Measurements from ENCODE around the gene ZMIZ1.

DNA sequence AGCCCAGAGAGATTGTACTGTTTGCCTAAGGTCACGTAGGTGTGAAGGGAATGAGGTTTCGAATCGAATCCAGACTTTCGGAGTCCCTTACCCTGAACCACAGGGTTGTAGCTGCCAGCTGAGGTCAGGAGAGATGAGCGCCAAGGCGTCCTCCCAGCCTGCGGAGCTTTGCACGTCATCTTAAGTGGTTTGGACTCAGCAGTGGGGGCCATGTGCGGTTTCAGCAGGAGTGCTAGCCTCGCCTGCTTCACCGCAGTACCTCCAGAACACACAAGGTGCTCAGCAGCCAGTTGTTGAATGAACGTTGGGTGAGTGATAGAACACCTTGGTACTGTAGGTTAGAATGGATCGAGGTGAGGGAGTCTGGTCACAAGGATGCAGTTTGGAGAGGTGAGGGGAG lies 203.6 kb downstream of the ZMIZ1 start:
- TF ChIP-seq CTCF (IDR thresholded peaks at IDR 0.05) (no peak), CHD2 (IDR thresholded peaks at IDR 0.05; ENCODE audit: low read length, partially characterized antibody) (no peak), RFX5 (IDR thresholded peaks at IDR 0.05) (no peak), POLR2A (IDR thresholded peaks at IDR 0.05; ENCODE audit: low read length) (no peak), REST (IDR thresholded peaks at IDR 0.05) (no peak), EP300 (IDR thresholded peaks at IDR 0.05) (no peak), BHLHE40 (IDR thresholded peaks at IDR 0.05; ENCODE audit: low read depth, low read length) (no peak), KDM1A (IDR thresholded peaks at IDR 0.05; ENCODE audit: low read depth) (no peak), ZFP36 (IDR thresholded peaks at IDR 0.05; ENCODE audit: borderline replicate concordance, partially characterized antibody) (no peak), JUNB (IDR thresholded peaks at IDR 0.05) (no peak)
